GM23338 (cell line): Measurements from ENCODE around the gene ZXDC. TPM values are rescaled to one million over a fixed set of nuclear protein-coding genes. Genes with fewer than 3 reads are reported as not detected.

ENCODE experiments used
- ATAC-seq: fragments of 200-7000 bp; cut with Tn5 transposase; 3 replicates; pipeline ENCODE4 v1.9.1; 2020
- DNase-seq: peaks from one replicate; pipeline ENCODE4 v3.0.0-alpha.2; 2015; ENCODE audit warnings: low spot score
- H2AFZ ChIP-seq: fragments of 200-600 bp; sonication (generic); 2 replicates; pipeline ENCODE4 v1.8.0; 2016; ENCODE audit warnings: antibody characterized with exemption, mild to moderate bottlenecking, moderate library complexity
- H3F3A ChIP-seq: fragments of 200-600 bp; sonication (generic); replicated peaks from 2 replicates; pipeline ENCODE4 v1.8.0; 2017; ENCODE audit warnings: antibody characterized with exemption, mixed run types, low read depth
- H3K27ac ChIP-seq: fragments of 200-600 bp; sonication (generic); 2 replicates; pipeline ENCODE4 v1.6.1; 2016; ENCODE audit warnings: low read depth
- H3K27me3 ChIP-seq: fragments of 200-600 bp; sonication (generic); 2 replicates; pipeline ENCODE4 v1.8.0; 2016; ENCODE audit warnings: mild to moderate bottlenecking, mixed run types, moderate library complexity; ENCODE audit not compliant: insufficient read depth
- H3K36me3 ChIP-seq: fragments of 200-600 bp; sonication (generic); 2 replicates; pipeline ENCODE4 v1.8.0; 2016; ENCODE audit warnings: mild to moderate bottlenecking; ENCODE audit not compliant: insufficient read depth
- H3K4me1 ChIP-seq: fragments of 200-600 bp; sonication (generic); 2 replicates; pipeline ENCODE4 v1.8.0; 2016; ENCODE audit warnings: mild to moderate bottlenecking, moderate library complexity; ENCODE audit not compliant: insufficient read depth
- H3K4me2 ChIP-seq: fragments of 200-600 bp; sonication (generic); 2 replicates; pipeline ENCODE4 v1.7.1; 2017; ENCODE audit warnings: mixed run types
- H3K4me3 ChIP-seq: fragments of 200-600 bp; sonication (generic); 2 replicates; pipeline ENCODE4 v1.6.1; 2016; ENCODE audit warnings: mixed run types
- H3K79me2 ChIP-seq: fragments of 200-600 bp; sonication (generic); replicated peaks from 2 replicates; pipeline ENCODE4 v1.8.0; 2017; ENCODE audit warnings: mild to moderate bottlenecking; ENCODE audit not compliant: insufficient read depth
- H3K9me2 ChIP-seq: fragments of 200-600 bp; sonication (generic); 2 replicates; pipeline ENCODE4 v1.8.0; 2017; ENCODE audit not compliant: insufficient read depth
- H4K20me1 ChIP-seq: fragments of 200-600 bp; sonication (generic); replicated peaks from 2 replicates; pipeline ENCODE4 v1.8.0; 2017; ENCODE audit warnings: mild to moderate bottlenecking; ENCODE audit not compliant: insufficient read depth
- H3K27ac Mint-ChIP-seq: 2 replicates; pipeline ENCODE4 v1.8.0; 2020; ENCODE audit warnings: inconsistent platforms, mild to moderate bottlenecking, moderate library complexity, mixed read lengths
- H3K27me3 Mint-ChIP-seq: 3 replicates; pipeline ENCODE4 v1.8.0; 2022; ENCODE audit warnings: low read depth, mild to moderate bottlenecking, moderate library complexity, mixed read lengths, inconsistent platforms; ENCODE audit not compliant: insufficient read depth, poor library complexity
- H3K36me3 Mint-ChIP-seq: 3 replicates; pipeline ENCODE4 v1.8.0; 2021; ENCODE audit warnings: low read depth, mild to moderate bottlenecking, inconsistent platforms, moderate library complexity, mixed read lengths
- H3K4me1 Mint-ChIP-seq: 3 replicates; pipeline ENCODE4 v1.8.0; 2020; ENCODE audit warnings: mild to moderate bottlenecking, inconsistent platforms, mixed read lengths
- H3K4me3 Mint-ChIP-seq: 3 replicates; pipeline ENCODE4 v1.8.0; 2021; ENCODE audit warnings: moderate library complexity, mild to moderate bottlenecking, inconsistent platforms, mixed read lengths
- H3K9me3 Mint-ChIP-seq: 3 replicates; pipeline ENCODE4 v1.8.0; 2020; ENCODE audit warnings: moderate library complexity, mild to moderate bottlenecking, inconsistent platforms, mixed read lengths
- CREB1 ChIP-seq: fragments of 250-450 bp; sonication (Bioruptor Pico); IDR thresholded peaks from 2 replicates; pipeline ENCODE4 v1.5.0; 2020; ENCODE audit warnings: low read depth, mild to moderate bottlenecking, moderate library complexity
- CTCF ChIP-seq, 2 experiments: fragments of 200-600 bp in 1 of 2; sonication (generic) in 1 of 2; conservative IDR thresholded peaks; 2 replicates each; pipeline versions ENCODE4 v1.5.1 to v1.6.1; 2016 to 2017; ENCODE audit warnings: antibody characterized with exemption in 2 of 2, low read depth in 2 of 2, mild to moderate bottlenecking in 2 of 2, moderate library complexity in 1 of 2
- ETS1 ChIP-seq: IDR thresholded peaks from 2 replicates; pipeline ENCODE4 v1.6.1; 2016; ENCODE audit warnings: antibody characterized with exemption
- EZH2 ChIP-seq: fragments of 200-600 bp; sonication (generic); IDR thresholded peaks from one replicate; pipeline ENCODE4 v1.8.0; 2017; ENCODE audit warnings: antibody characterized with exemption, mild to moderate bottlenecking, low read depth; ENCODE audit not compliant: unreplicated experiment
- EZH2phosphoT487 ChIP-seq: fragments of 200-600 bp; sonication (generic); IDR thresholded peaks from one replicate; pipeline ENCODE4 v1.8.1; 2018; ENCODE audit warnings: antibody characterized with exemption; ENCODE audit not compliant: unreplicated experiment
- JUNB ChIP-seq: IDR thresholded peaks from one replicate; pipeline ENCODE4 v1.6.1; 2016; ENCODE audit warnings: antibody characterized with exemption; ENCODE audit not compliant: unreplicated experiment
- NANOG ChIP-seq: IDR thresholded peaks from 2 replicates; pipeline ENCODE4 v1.6.1; 2016; ENCODE audit warnings: antibody characterized with exemption, borderline replicate concordance
- POLR2AphosphoS5 ChIP-seq: IDR thresholded peaks from 2 replicates; pipeline ENCODE4 v1.6.1; 2016; ENCODE audit warnings: antibody characterized with exemption, low read depth
- STAT1 ChIP-seq: IDR thresholded peaks from one replicate; pipeline ENCODE4 v1.6.1; 2016; ENCODE audit warnings: antibody characterized with exemption; ENCODE audit not compliant: unreplicated experiment
- ZNF331 ChIP-seq: fragments of 250-450 bp; sonication (Bioruptor Pico); IDR thresholded peaks from 2 replicates; pipeline ENCODE4 v1.5.0; 2020; ENCODE audit warnings: low read depth, mild to moderate bottlenecking, moderate library complexity
- ZNF462 ChIP-seq: fragments of 250-450 bp; sonication (Bioruptor Pico); IDR thresholded peaks from 2 replicates; pipeline ENCODE4 v1.5.0; 2020; ENCODE audit warnings: mild to moderate bottlenecking, moderate library complexity
- polyA plus RNA-seq: library from polyadenylated mRNA; unstranded; fragments of >200 nt; fragmentation: Nextera tagmentation; extraction: Ambion mirVana; gene quantifications from 2 replicates; pipeline ENCODE4 v1.2.1, GENCODE V29; 2016
- total RNA-seq: library from RNA; depleted of rRNA; stranded (reverse); fragments of >200 nt; shearing (Covaris generic); gene quantifications from 2 replicates; pipeline ENCODE4 v1.2.3, GENCODE V29; 2014

Gene ZXDC
- total and polyA plus RNA-seq, 2 experiments from 2014 or later: 5.7 to 45.1 TPM

GRCh38 chr3:126390751-126391150 is 84.9 kb downstream of the ZXDC start (continued):
- TF ChIP-seq ETS1 (no peak), ZNF331 (CRISPR knock-in tag) (no peak), EZH2phosphoT487 (no peak)

- no peaks in the 10 kb centered on the region; the same call in 1 of the 2 replicates for H4K20me1 ChIP-seq
- H3K27ac ChIP-seq: no peak overlapping the region
- Mint-ChIP-seq H3K27me3 (peaks cover 29% of the 10 kb centered on the region), H3K9me3 (no peaks in the 10 kb centered on the region; the same call in 2 of the 3 replicates), H3K27ac (no peak overlapping the region), H3K4me1 (peaks cover 14% of the 10 kb centered on the region), H3K4me3 (no peak overlapping the region), H3K36me3 (no peaks in the 10 kb centered on the region)
- H2AFZ ChIP-seq: no peak overlapping the region
- peaks cover 32% of the 10 kb centered on the region for H3K27me3 ChIP-seq
- no peaks in the 10 kb centered on the region for H3F3A ChIP-seq
- no peak overlapping the region for H3K4me2 ChIP-seq
- H3K9me2 ChIP-seq: no peaks in the 10 kb centered on the region
- H3K36me3 ChIP-seq: no peaks in the 10 kb centered on the region
- ATAC-seq: no peak
- DNase-seq: no peak
- H3K4me3 ChIP-seq: no peak overlapping the region
- peaks cover 2% of the 10 kb centered on the region; the same call in 1 of the 2 replicates for H3K4me1 ChIP-seq
- H3K79me2 ChIP-seq: no peaks in the 10 kb centered on the region
- no peak for TF ChIP-seq ETS1
- TF ChIP-seq ZNF462 (CRISPR knock-in tag): no peak
- TF ChIP-seq JUNB: no peak
- TF ChIP-seq NANOG: no peak
- TF ChIP-seq EZH2phosphoT487: no peak
- no peak for TF ChIP-seq ZNF331 (CRISPR knock-in tag)
- no peak for TF ChIP-seq CREB1 (CRISPR knock-in tag)
- TF ChIP-seq STAT1: no peak
- no peak for TF ChIP-seq POLR2AphosphoS5
- no peak for TF ChIP-seq CTCF (conservative IDR thresholded peaks at IDR 0.05; ENCODE audit: low read depth in 2 of 2)
- no peak for TF ChIP-seq EZH2
Observed at GRCh38 chr3:126390201-126390600, 85.5 kb downstream of the ZXDC start.
